Measurements from ENCODE around the gene TTLL4.
"Not testable (repeated sequence)": the region's sequence is repeated elsewhere in the genome, so short reads cannot be mapped to it uniquely, and the experiment has no call there.

TTLL4 gene

DNA sequence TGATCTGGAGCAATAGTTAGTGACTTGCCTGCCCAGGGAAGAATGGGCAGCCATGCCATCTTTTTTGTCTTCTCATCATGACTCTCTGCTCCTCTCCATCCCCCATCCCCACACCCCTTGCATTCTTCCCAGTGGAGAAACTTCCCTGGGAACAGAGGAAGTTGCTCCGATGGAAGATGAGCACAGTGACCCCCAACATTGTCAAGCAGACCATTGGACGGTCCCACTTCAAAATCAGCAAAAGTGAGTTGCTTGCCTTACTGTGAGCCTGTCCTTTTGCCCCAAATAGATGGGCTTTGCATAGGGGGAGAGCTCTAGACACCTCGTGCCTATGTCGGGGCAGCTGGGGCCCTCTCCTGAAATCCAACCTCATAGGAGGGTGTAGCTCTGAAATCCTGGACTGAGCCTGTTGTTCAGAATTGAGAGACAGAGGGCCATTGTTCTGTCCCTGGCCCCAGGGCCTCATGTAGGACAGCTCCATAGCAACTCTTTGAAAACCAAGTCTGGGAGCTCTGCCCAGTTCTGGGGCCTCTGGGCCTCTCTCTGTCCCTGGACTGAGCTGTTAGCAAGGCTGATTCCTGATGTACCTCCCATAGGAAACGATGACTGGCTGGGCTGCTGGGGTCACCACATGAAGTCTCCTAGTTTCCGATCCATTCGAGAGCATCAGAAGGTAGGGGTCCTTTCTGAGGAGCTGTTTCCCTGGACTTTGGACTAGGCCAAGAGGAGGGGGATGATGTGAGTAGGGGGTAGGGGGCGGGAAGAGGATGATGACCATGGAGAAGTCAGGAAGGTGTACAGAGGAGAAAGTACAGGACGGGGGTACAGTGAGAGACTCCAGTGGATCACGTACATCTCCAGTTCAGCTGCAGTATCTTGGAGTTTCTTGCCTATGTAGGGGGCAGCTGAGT, 35.2 kb downstream of the TTLL4 start:
- no peak for DNase-seq

DNA sequence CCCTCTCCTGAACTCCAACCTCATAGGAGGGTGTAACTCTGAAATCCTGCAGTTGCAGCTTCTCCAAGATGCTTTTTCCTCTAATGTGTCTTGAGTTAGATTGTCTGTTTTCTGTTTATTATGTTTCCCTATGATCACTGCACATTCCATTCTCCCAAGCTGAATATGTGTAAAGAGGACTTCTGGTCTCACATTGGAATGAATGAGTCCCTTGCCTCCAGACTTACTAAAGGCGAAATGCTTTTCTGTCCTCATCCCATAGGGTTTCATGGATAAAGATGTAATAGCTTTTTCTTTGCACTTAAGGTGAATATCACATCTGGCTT, 35.8 kb downstream of the TTLL4 start:
- no peak for DNase-seq

DNA sequence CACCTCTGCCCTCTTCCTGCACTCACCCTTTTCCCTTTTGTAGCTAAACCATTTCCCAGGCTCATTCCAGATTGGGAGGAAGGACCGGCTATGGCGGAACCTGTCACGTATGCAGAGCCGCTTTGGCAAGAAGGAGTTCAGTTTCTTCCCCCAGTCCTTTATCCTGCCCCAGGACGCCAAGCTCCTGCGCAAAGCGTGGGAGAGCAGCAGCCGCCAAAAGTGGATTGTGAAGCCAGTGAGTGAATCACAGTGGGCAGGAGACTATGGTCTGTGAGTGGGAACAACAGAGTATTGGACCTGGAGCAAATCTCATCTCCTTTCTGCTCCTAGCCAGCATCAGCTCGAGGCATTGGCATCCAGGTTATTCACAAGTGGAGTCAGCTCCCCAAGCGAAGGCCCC, 36.3 kb downstream of the TTLL4 start:
- no peak for DNase-seq

DNA sequence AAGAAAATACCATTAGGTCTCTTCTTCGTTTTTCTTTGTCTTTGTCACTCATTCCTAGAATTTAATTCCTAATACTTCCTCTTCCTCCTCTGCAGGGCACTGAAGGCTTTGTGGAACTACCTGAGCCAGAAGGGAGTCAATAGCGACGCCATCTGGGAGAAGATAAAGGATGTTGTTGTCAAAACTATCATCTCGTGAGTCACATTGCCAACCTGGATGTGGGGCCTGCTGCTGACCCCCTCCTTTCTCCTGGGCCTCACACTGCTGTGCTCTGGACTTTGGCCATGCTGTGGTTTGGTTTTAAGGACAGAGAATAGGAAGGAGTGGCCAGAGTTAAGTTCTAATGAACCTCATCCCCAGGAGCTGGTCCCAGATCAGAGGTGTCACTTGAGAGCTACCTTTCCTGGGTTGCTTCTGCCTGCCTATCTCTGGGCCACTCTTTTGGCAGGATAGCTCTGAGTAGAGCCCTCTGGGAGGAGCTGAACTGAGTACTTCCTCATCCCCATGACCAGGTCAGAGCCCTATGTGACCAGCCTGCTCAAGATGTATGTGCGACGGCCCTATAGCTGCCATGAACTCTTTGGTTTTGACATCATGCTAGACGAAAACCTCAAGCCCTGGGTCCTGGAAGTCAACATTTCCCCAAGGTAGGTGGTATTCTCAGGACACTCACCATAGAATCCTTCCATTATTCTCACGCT, 38.3 kb downstream of the TTLL4 start:
- no peak for DNase-seq

DNA sequence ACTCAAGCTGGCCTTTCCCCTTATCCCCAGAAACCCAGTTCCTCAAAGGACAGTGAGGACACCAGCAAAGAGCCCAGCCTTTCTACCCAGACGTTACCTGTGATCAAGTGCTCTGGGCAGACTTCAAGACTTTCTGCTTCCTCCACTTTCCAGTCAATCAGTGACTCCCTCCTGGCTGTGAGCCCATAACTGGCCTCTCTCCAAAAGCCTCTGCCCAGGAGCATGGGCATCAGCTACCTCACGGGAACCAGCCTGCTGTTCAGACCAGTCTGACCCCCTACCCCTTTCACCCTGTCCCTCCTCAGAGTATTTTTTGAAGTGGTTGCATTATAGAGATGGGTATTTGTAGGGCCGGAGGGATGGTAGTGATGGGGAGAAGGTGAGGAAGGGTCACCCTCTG, 43.6 kb downstream of the TTLL4 start:
- DNase-seq = no peak

DNA sequence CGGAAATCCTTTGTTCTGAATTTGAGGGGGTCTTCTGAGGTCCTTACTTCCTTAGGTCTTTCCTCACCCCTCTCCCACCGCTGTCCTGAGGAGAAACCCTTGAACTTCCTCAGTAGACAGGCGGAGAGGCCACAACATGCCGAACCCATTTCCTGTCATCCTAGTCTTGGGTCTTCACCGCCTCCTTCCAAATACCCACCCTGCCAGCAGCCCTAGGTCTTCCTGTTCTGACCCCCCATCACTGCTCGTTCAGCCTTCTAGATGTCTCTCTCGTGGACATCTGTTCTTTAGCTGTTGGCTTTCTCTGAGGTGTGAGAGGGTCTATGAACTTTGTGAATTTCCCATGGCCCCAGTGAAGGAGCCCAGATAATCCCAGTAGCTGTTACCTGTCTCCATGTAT, 44.1 kb downstream of the TTLL4 start:
- no peak for DNase-seq

DNA sequence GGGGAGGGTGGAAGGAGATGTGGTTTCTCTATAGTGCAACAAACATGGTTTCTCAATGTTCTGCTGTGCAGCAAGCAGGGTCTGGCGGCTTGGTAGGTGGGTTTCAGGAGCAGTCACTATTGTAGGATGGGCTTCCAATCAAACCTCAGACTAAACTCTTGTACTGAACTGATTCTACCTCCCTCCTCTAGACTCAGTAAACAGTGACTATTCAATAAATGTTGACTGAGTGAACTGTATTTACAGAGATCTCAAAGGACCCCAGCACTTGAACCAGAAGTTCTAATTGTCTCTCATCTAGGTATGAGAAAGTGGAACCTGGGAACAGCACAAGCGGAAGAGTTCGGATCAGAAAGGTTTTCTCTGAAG, 44.5 kb downstream of the TTLL4 start:
- DNase-seq = no peak

DNA sequence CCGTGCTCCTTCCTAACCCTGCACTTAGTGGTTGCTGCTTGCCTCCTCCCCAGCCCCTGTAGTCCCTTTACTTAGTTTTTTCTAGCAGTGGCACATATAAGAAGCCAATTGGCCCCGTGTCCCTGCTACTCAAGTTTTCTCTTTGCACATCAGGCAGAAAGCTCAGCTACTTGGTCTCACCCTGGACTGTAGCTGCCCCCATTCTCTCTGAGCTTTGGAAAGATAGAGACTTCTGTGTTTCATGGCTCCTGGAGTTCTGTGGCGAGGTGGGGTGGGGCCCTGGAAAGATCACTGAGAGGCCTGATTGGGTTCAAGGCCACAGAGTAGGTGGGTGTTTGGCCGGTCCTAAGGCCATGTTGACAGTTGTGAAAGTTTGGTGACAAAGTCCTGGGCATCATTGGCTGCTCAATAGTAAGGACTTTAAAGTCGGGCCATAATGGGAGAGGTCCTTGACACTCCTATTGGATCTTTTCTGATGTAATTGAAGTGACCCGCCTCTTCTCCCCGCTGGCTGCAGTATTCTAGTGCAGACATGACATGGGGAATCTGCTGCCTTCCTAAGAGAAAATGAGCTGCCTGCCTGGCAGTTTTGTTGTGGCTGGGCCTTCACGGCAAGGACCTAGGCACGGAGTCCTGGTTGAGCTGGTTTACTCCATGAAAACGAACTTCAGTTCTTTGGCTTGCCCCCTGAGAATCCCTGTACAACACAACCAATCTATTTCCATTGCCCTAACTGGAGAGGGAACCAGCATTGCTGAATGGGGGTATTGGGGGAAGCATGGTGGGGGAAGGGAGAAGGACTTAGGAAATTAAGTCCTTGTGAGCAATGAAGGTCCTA, 45.2 kb downstream of the TTLL4 start:
- DNase-seq = no peak

DNA sequence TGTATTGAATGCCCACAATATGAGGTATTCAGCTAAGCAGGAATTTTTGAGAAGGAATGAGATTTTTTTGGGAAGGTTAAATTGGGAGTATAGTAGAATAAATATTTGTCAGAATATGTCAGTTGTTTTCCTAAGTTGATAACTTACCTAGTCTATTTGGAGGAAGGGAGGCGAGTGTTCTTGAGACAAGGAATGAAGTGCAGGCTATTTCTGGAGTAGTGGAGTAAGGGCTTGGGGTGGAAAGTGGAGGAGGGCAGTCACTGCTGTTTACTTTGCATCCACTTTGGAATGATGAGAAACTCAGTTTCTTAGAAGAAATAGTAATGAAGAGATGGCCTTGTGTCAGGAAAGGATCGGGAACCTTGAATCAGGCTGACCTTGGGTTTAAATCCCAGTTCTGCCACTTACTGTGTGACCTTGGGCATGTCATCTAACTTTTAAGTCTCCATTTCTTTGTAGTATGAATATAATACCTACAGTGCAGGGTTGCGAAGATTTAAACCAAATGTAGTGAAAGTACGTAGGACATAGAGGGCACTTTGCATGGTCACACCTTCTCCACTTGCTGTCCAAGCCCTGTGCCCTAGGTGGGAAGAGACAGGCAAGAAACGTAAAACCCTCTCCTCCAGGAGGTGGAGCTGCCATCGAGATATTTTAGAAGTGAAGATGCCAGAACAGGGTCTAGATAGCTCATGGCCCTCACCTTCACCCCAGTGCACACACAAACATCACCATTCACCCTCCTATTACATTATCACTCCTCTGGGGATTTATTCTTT, 46.2 kb downstream of the TTLL4 start:
- DNase-seq = no peak

DNA sequence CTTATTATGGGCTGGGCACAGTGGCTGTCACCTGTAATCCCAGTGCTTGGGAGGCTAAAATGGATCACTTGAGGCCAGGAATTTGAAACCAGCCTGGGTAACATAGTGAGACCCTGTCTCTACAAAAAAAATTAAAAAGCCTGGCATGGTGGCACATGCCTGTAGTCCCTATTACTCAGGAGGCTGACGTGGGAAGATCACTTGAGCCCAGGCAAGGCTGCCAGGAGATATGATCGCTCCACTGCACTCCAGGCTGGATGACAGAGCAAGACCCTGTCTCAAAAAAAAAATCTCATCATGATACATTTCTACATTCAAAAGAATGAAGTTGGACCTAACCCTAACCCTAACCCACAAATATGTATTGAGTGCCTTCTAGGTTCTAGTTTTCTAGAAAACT, 51.2 kb downstream of the TTLL4 start:
- no peak for DNase-seq

DNA sequence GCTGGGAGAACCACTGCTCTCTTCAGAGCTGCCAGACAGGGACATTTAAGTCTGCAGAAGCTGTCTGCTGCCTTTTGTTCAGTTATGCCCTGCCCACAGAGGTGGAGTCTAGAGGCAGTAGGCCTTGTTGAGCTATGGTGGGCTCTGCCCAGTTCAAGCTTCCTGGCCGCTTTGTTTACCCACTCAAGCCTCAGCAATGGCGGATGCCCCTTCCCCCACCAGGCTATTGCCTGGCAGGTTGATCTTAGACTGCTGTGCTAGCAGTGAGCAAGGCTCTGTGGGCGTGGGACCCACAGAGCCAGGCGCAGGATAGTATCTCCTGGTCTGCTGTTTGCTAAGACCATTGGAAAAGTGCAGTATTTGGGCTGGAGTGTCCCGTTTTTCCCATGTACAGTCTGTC, 62.1 kb downstream of the TTLL4 start:
- not testable (repeated sequence) for DNase-seq

DNA sequence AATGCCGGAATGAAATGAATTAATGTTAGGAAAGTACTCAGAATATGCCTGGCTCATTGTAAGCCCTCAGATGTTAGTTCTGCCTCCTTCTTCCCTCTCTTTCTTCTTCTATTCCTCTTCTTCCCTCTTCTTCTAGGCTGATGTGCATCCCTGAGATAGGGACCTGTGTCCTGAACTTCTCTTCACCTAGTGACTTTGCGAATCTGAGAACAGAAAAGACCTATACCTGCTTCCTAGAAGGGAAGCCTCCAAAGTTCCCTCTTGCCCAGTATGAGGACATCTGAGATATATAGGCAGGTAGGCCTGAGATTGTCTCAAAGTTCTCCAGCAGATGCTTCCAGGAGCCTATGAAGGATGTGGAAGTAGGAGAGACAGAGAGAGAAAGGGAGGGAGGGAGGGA, 63.2 kb downstream of the TTLL4 start:
- DNase-seq = no peak

DNA sequence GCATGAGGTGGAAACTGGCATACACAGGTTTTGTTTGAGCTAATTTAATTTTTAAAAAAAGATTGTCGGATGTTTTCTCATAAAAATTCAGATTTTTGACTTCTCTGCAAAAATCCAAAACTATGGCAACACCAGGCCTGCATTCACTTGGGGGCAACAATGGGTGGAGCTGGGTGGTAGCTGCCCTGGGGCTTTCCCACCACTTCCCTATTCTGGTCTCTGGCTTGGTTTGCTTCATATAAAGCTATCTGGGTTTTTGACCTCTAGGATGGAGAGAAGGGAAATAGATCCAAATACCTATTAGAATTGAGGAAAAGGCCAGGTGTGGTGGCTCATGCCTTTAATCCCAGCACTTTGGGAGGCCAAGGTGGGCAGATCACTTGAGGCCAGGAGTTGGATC, 65.9 kb downstream of the TTLL4 start:
- no peak for DNase-seq

DNA sequence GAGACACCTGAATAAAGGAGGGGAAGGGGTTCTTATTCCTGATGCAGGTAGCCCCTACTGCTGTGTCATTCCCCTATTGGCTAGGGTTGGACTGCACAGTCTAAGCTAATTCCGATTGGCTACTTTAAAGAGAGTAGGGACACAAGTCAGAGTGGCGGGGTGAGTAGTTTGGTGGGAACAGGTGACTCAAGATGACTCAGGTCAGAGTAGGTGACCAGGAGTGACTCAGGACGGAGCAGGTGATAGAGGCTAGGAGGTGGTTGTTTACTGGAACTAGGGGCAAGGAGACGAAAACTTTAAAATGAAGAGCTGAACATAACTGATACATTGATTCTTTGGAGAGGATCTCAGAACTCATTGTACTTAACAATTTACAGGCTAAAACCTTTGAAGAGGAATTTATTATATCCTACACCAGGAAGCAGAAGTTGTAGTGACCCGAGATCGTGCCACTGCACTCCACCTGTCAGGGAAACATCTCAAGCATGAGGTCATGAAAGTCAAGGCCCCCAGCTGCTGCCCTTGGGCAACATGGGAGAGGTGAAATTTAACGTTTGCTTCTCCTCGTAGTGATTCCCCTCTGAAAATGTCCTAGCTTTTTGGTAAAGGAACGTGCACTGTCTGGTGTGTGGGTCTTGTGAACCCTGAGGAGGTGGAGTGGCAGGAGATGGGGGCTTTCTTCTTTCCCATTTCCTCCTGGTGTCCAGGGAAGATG, 66.8 kb downstream of the TTLL4 start:
- DNase-seq = no peak

DNA sequence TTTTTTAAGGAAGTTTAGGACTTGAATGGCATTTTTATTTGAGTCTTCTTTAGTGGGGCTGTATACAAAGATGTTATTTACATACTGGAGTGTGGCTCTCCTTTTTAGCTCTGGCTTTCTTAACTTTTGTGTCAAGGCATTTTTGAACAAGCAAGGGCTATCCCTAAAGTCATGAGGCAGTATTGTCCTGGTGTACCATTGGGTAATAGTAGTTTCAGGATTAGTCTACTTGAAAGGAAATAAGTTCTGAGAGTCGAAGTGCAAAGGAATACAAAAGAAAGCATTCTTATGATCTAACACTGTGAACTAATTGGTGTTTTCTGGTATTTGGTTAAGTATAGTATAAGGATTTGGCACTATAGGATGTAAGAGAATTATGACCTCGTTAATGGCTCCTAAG, 69.4 kb downstream of the TTLL4 start:
- DNase-seq = peak; percentile 3

DNA sequence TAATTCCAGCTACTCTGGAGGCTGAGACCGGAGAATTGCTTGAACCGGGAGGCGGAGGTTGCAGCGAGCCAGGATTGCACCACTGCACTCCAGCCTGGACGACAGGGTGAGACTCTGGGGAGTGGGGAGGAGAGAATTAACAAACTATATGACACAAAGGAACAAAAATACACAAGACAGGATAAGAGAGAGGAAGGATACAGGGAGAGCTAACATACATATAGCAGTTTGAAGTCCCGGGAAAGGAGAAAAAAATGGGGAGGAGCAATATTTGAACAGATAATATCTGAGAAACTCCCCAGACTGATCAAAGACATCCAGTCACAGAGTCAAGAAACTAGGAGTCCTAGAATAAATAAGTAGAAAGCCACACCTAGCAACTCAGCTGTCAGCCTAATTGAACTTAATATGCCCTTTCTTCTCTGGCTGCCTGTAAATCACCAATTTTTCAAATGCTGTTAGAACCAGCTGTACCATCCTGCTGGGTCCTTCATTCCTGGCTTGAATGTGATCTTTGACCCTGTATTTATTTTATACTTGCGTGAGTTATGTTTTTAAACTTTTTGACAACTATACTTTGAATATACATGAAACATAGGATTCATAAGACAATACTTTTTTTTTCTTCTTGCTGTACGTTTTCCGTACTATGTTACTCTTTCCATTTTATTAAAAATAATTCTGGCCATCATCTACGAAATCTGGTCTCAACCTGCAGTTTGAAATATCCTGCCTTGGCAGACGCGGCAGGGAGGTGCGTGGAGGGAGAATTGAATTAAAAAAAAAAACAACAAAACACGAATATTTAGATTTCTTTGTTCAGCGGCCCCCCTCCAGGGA, 70.4 kb downstream of the TTLL4 start:
- DNase-seq = peak; percentile 83

DNA sequence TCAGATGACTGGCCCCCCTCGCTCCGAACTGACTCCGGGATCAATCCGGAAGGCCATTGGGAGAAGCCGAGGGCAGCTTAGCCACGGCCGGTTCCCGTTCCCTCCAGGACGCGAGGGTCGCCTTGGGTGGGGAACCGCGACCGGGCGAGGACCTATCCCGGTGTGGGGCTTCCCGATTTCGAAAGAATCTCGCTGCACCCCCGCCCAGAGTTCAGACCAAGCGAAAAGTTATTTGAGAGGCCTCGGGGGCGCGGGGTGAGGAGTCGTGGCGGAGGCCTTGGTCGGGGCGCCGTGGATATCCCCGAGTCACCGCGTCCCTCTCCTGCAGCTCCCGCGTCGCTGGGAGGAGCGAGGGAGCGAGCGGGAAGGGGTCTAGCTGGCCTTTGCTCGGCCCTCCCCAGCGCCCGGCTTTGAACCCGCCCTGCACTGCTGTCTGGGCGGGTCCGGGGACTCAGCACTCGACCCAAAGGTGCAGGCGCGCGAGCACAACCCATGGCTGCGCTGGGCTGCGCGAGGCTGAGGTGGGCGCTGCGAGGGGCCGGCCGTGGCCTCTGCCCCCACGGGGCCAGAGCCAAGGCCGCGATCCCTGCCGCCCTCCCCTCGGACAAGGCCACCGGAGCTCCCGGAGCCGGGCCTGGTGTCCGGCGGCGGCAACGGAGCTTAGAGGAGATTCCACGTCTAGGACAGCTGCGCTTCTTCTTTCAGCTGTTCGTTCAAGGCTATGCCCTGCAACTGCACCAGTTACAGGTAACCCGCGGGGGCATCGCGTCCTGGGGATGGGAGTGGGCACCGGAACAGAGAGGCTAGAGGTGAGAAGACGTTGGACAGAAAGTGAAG, 71.3 kb downstream of the TTLL4 start, which contains the start of gene CYP27A1:
Gene CYP27A1 (plus strand): TSS at position 457 of the 837 bp plus-strand sequence. CDS start 36 bp downstream, at position 493.
- DNase-seq = peak; percentile 68

DNA sequence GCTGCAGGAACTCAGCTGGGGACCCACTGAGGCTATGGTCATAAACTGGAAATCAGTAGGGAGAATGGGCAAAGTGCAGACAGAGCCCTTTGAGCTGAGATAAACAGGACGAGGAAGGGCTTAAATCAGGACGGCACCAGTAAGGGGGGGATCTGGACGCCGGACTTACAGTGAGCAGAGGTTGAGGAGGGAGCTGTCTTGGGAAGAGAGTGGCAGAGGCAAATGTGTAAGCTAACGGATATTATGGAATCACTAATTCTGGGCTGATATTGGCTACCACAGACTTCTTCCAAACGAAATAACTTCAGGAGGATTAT, 71.9 kb downstream of the TTLL4 start:
- DNase-seq = no peak

DNA sequence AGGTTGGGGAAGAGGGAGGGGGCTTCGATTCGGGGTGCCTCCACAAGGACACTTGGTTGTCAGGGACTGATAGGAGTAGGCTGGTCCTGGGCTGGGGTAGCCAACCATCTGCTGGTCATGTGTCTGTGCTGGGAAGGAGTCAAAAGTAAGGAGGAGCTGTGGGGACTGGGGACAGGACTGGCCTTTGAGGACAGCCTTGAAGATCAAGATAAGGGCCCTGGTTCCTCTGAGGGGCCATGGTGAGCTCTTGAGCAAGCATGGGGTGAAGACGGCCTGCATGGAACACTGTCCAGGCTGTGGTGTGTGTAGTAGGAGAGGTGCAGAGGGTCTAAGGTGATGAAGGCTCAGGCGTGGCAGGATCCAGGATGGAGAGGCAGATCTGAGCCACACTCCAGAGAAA, 73.1 kb downstream of the TTLL4 start:
- no peak for DNase-seq

DNA sequence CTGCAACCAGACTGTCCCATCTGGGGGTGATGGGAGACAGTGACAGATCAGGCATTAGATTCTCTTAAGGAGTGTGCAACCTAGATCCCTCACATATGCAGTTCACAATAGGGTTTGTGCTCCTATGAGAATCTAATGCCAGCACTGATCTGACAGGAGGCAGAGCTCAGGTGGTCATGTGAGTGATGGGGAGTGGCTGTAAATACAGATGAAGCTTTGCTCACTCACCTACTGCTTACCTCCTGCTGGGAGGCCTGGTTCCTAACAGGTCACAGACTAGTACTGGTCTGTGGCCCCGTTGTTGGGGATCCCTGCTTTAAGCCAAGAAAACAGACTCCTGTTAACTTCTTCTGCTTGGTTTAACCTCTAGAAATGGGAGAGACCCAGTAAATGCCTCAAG, 74.5 kb downstream of the TTLL4 start:
- DNase-seq = peak; percentile 65

All from NCI-H69 (cell line).